Smooth muscle cell (in vitro differentiated cells): ENCODE results near the gene MCTP1. TPM values are rescaled to one million over a fixed set of nuclear protein-coding genes. Genes with fewer than 3 reads are reported as not detected.

Source experiments
- DNase-seq: peaks from one replicate; lab custom pipeline; 2025; ENCODE audit not compliant: unreplicated experiment; lab: John Stamatoyannopoulos, UW
- H2AFZ ChIP-seq: fragments of 200-600 bp; sonication (generic); 2 replicates; pipeline ENCODE4 v1.6.0; 2016; ENCODE audit warnings: antibody characterized with exemption, low read depth, mild to moderate bottlenecking
- H3F3A ChIP-seq: fragments of 200-600 bp; sonication (generic); 2 replicates; pipeline ENCODE4 v1.6.0; 2017; ENCODE audit warnings: antibody characterized with exemption, low read depth
- H3K27ac ChIP-seq: fragments of 200-600 bp; sonication (generic); 2 replicates; pipeline ENCODE4 v1.5.1; 2016; ENCODE audit warnings: low read depth, mild to moderate bottlenecking
- H3K27me3 ChIP-seq: fragments of 200-600 bp; sonication (generic); 2 replicates; pipeline ENCODE4 v1.6.1; 2016; ENCODE audit warnings: low read depth, mild to moderate bottlenecking
- H3K36me3 ChIP-seq: fragments of 200-600 bp; sonication (generic); 2 replicates; pipeline ENCODE4 v1.5.1; 2016; ENCODE audit warnings: low read depth
- H3K4me1 ChIP-seq: fragments of 200-600 bp; sonication (generic); 2 replicates; pipeline ENCODE4 v1.5.1; 2016; ENCODE audit warnings: low read depth
- H3K4me2 ChIP-seq: fragments of 200-600 bp; sonication (generic); 2 replicates; pipeline ENCODE4 v1.6.0; 2016; ENCODE audit warnings: mild to moderate bottlenecking
- H3K4me3 ChIP-seq: fragments of 200-600 bp; sonication (generic); 2 replicates; pipeline ENCODE4 v1.5.1; 2016; ENCODE audit warnings: mild to moderate bottlenecking
- H3K79me2 ChIP-seq: fragments of 200-600 bp; sonication (generic); 2 replicates; pipeline ENCODE4 v1.6.0; 2016; ENCODE audit warnings: low read depth, mild to moderate bottlenecking
- H3K9ac ChIP-seq: fragments of 200-600 bp; sonication (generic); 2 replicates; pipeline ENCODE4 v1.6.0; 2016; ENCODE audit warnings: low read depth
- H3K9me3 ChIP-seq: fragments of 200-600 bp; sonication (generic); replicated peaks from 2 replicates; pipeline ENCODE4 v1.5.1; 2016; ENCODE audit warnings: low read depth
- H4K20me1 ChIP-seq: fragments of 200-600 bp; sonication (generic); 2 replicates; pipeline ENCODE4 v1.6.0; 2016; ENCODE audit warnings: low read depth
- CTCF ChIP-seq: fragments of 200-600 bp; sonication (generic); IDR thresholded peaks from 2 replicates; pipeline ENCODE4 v1.5.1; 2017; ENCODE audit warnings: borderline replicate concordance, mild to moderate bottlenecking, antibody characterized with exemption; ENCODE audit not compliant: insufficient read depth, poor library complexity, severe bottlenecking
- WGBS: methylation state at CpG from one replicate; pipeline ENCODE4 v1.1.7; 2016; ENCODE audit warnings: low lambda C conversion rate; 5-methylcytosine and 5-hydroxymethylcytosine counted together
- polyA plus RNA-seq: library from polyadenylated mRNA; unstranded; fragments of >200 nt; fragmentation: Nextera tagmentation; extraction: Ambion mirVana; gene quantifications from 2 replicates; pipeline ENCODE4 v1.2.1, GENCODE V29; 2016
- total RNA-seq: library from RNA; depleted of rRNA; stranded (reverse); fragments of >200 nt; gene quantifications from 2 replicates; pipeline ENCODE4 v1.2.3, GENCODE V29; 2014

MCTP1 gene
- total and polyA plus RNA-seq, 2 experiments from 2014 or later = 1.1 to 4.8 TPM

- Histone ChIP-seq H3K4me3 (no peak overlapping the region), H3K9me3 (no peaks in the 10 kb centered on the region), H3K4me1 (no peaks in the 10 kb centered on the region), H2AFZ (no peak overlapping the region), H3K36me3 (no peaks in the 10 kb centered on the region), H3K27me3 (no peaks in the 10 kb centered on the region), H3K27ac (no peak overlapping the region), H4K20me1 (no peaks in the 10 kb centered on the region), H3F3A (no peaks in the 10 kb centered on the region), H3K9ac (no peak overlapping the region), H3K79me2 (no peaks in the 10 kb centered on the region), H3K4me2 (no peak overlapping the region)
- WGBS = 84% methylated on average over 3 of the region's 3 CpGs
- DNase-seq = no peak
- no peak for TF ChIP-seq CTCF
Measured at GRCh38 chr5:94759022-94759421, 525.9 kb downstream of the MCTP1 start.

- Histone ChIP-seq H3K27ac (no peak overlapping the region), H3K4me2 (no peak overlapping the region)
- WGBS = 90% methylated on average over 5 of the region's 5 CpGs
Measured at GRCh38 chr5:94754824-94755223, 530.1 kb downstream of the MCTP1 start.

DNA sequence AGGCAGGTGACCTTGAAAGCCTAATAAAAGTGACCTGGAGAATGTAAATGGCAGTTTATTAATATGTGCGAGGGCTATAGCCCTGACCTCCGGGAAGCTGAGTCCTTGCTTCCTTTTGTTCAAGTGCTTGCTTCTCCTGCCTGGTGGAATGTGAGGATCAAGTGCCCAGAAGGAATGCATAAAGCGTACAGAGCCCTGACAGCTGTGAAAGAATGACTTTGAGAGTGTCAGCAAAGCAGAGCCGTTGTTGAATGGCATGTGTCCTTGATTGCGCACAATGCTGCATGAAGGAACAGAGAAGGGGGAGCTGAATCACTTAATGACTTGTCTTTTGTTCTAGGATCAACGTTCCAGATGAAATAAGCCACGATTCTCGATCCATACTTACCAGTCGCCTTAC is 533.4 kb downstream of the MCTP1 start:
- Histone ChIP-seq H4K20me1 (no peaks in the 10 kb centered on the region), H2AFZ (no peak overlapping the region), H3F3A (no peaks in the 10 kb centered on the region)

More at GRCh38 chr5:94754824-94755223, 530.1 kb downstream of the MCTP1 start:
- no peak overlapping the region for H3K4me3 ChIP-seq
- H3K36me3 ChIP-seq = no peaks in the 10 kb centered on the region
- H3F3A ChIP-seq = no peaks in the 10 kb centered on the region
- no peaks in the 10 kb centered on the region for H3K9me3 ChIP-seq
- no peak for DNase-seq
- H3K79me2 ChIP-seq = no peaks in the 10 kb centered on the region
- H4K20me1 ChIP-seq = no peaks in the 10 kb centered on the region
- no peaks in the 10 kb centered on the region for H3K4me1 ChIP-seq
- no peak overlapping the region for H3K9ac ChIP-seq
- no peaks in the 10 kb centered on the region for H3K27me3 ChIP-seq
- no peak overlapping the region for H2AFZ ChIP-seq
- no peak for TF ChIP-seq CTCF

More for the DNA sequence above, 533.4 kb downstream of the MCTP1 start:
- no peaks in the 10 kb centered on the region for H3K27me3 ChIP-seq
- no peak overlapping the region for H3K27ac ChIP-seq
- no peak for DNase-seq
- H3K9me3 ChIP-seq = no peaks in the 10 kb centered on the region
- WGBS = 85% methylated on average over 9 of the region's 9 CpGs
- TF ChIP-seq CTCF = no peak
- H3K9ac ChIP-seq = no peak overlapping the region
- H3K36me3 ChIP-seq = no peaks in the 10 kb centered on the region
- H3K4me2 ChIP-seq = no peak overlapping the region
- H3K4me1 ChIP-seq = no peaks in the 10 kb centered on the region
- H3K4me3 ChIP-seq = no peak overlapping the region
- H3K79me2 ChIP-seq = no peaks in the 10 kb centered on the region
